CD4-positive, CD25-positive, alpha-beta regulatory T cell (primary cell): Measurements from ENCODE around the gene RASGRP3. TPM values are rescaled to one million over a fixed set of nuclear protein-coding genes. Genes with fewer than 3 reads are reported as not detected.

ENCODE experiments used
- ATAC-seq, 2 donors: fragments of 150-1000 bp; cut with Tn5 transposase; one replicate each; pipeline ENCODE4 v1.10.0; 2021; ENCODE audit warnings: low read depth in 2 of 2, moderate number of reproducible peaks in 2 of 2, moderate library complexity in 1 of 2
- DNase-seq, 3 donors: peaks; one replicate each; pipeline versions ENCODE4 v3.0.0 to v3.0.0-alpha.2; 2012 to 2022; ENCODE audit warnings: mixed read lengths in 1 of 3
- H3K27ac ChIP-seq: one replicate; pipeline ENCODE4 v1.7.0; 2013; ENCODE audit warnings: mild to moderate bottlenecking, low read length; ENCODE audit not compliant: insufficient read depth, poor library complexity, severe bottlenecking
- H3K27me3 ChIP-seq: one replicate; pipeline ENCODE4 v1.7.0; 2013; ENCODE audit warnings: low read length; ENCODE audit not compliant: control insufficient read depth, insufficient read depth
- H3K36me3 ChIP-seq: one replicate; pipeline ENCODE4 v1.7.0; 2013; ENCODE audit warnings: mild to moderate bottlenecking, low read length, moderate library complexity; ENCODE audit not compliant: control insufficient read depth, insufficient read depth
- H3K4me1 ChIP-seq: 2 replicates; pipeline ENCODE4 v1.7.0; 2013; ENCODE audit warnings: mild to moderate bottlenecking, low read length; ENCODE audit not compliant: insufficient read depth, control insufficient read depth, poor library complexity, severe bottlenecking
- H3K4me3 ChIP-seq: one replicate; pipeline ENCODE4 v1.7.0; 2013; ENCODE audit warnings: low read depth, mild to moderate bottlenecking, low read length, moderate library complexity
- H3K9me3 ChIP-seq, 2 experiments: 1 replicate in 1 of 2; 2 replicates in 1 of 2; pipeline ENCODE4 v1.7.0; 2013; ENCODE audit warnings: low read length in 2 of 2, mild to moderate bottlenecking in 1 of 2, moderate library complexity in 1 of 2; ENCODE audit not compliant: control insufficient read depth in 2 of 2
- H3K27ac Mint-ChIP-seq, 3 donors: one replicate each; pipeline ENCODE4 v1.8.0; 2020 to 2022; ENCODE audit warnings: mild to moderate bottlenecking in 3 of 3, mixed read lengths in 3 of 3, moderate library complexity in 2 of 3
- H3K27me3 Mint-ChIP-seq: one replicate; pipeline ENCODE4 v1.8.0; 2022; ENCODE audit warnings: mild to moderate bottlenecking, mixed read lengths
- H3K36me3 Mint-ChIP-seq: one replicate; pipeline ENCODE4 v1.8.0; 2020; ENCODE audit warnings: mixed read lengths
- H3K4me1 Mint-ChIP-seq, 4 donors: one replicate each; pipeline ENCODE4 v1.8.0; 2020 to 2022; ENCODE audit warnings: mixed read lengths in 4 of 4, mild to moderate bottlenecking in 1 of 4
- H3K4me3 Mint-ChIP-seq, 4 donors: one replicate each; pipeline ENCODE4 v1.8.0; 2020 to 2022; ENCODE audit warnings: mild to moderate bottlenecking in 4 of 4, mixed read lengths in 4 of 4, moderate library complexity in 3 of 4
- H3K9me3 Mint-ChIP-seq, 7 donors: one replicate each; pipeline ENCODE4 v1.8.0; 2020 to 2022; ENCODE audit warnings: mixed read lengths in 7 of 7, mild to moderate bottlenecking in 3 of 7, moderate library complexity in 2 of 7
- polyA plus RNA-seq, 4 donors: library from polyadenylated mRNA; unstranded; fragments of 300-500 nt; fragmentation: Illumina TruSeq; gene quantifications; one replicate each; pipeline ENCODE4 v1.2.3, GENCODE V29; 2021
- total RNA-seq: library from RNA; stranded (reverse); gene quantifications from one replicate; pipeline ENCODE4 v1.2.3, GENCODE V29; 2022

RASGRP3 gene
- total and polyA plus RNA-seq, 5 donors from 2014 or later, result 2.8 to 9.1 (median 4.8) TPM

GRCh38 chr2:33478968-33479731 lies 2.7 kb downstream of the RASGRP3 start:
- Histone ChIP-seq H3K36me3 (no peaks in the 10 kb centered on the region), H3K27ac (no peak overlapping the region), H3K27me3 (no peaks in the 10 kb centered on the region), H3K4me1 (peaks cover 16% of the 10 kb centered on the region), H3K9me3 (no peaks in the 10 kb centered on the region), H3K4me3 (no peak overlapping the region)
- Mint-ChIP-seq H3K27ac (peak overlapping the region in 2 of 3 donors; percentile 20 to 46), H3K27me3 (peaks cover 4% of the 10 kb centered on the region), H3K4me3 (peak overlapping the region in 3 of 4 donors; percentile 27 to 56 (median 47)), H3K9me3 (no peaks in the 10 kb centered on the region), H3K4me1 (peaks cover 3 to 44% (median 20%) of the 10 kb centered on the region in 4 donors), H3K36me3 (peaks cover 4% of the 10 kb centered on the region)
- no peak for ATAC-seq
- DNase-seq, result no peak

- Histone ChIP-seq H3K4me1 (peaks cover 2% of the 10 kb centered on the region), H3K4me3 (no peak overlapping the region), H3K9me3 (peaks cover 5 to 6% of the 10 kb centered on the region in 2 experiments), H3K36me3 (no peaks in the 10 kb centered on the region), H3K27ac (no peak overlapping the region), H3K27me3 (no peaks in the 10 kb centered on the region)
- Mint-ChIP-seq H3K36me3 (peaks cover 4% of the 10 kb centered on the region), H3K27me3 (peaks cover 4% of the 10 kb centered on the region), H3K4me3 (peak overlapping the region in 1 of 4 donors; percentile 34), H3K4me1 (peaks cover 4 to 21% (median 17%) of the 10 kb centered on the region in 4 donors), H3K27ac (no peak overlapping the region), H3K9me3 (peaks cover 0 to 2% (median 0%) of the 10 kb centered on the region in 7 donors)
- ATAC-seq, result no peak
- no peak for DNase-seq
These were observed 6.1 kb downstream of the RASGRP3 start for GRCh38 chr2:33482518-33482917.

GRCh38 chr2:33484042-33484621 lies 7.7 kb downstream of the RASGRP3 start:
- Histone ChIP-seq H3K27me3 (no peaks in the 10 kb centered on the region), H3K4me3 (no peak overlapping the region), H3K27ac (no peak overlapping the region), H3K36me3 (no peaks in the 10 kb centered on the region), H3K4me1 (peaks cover 8% of the 10 kb centered on the region), H3K9me3 (peaks cover 5 to 6% of the 10 kb centered on the region in 2 experiments)
- Mint-ChIP-seq H3K36me3 (peaks cover 4% of the 10 kb centered on the region), H3K27ac (peak overlapping the region in 1 of 3 donors; percentile 21), H3K9me3 (peaks cover 0 to 2% (median 0%) of the 10 kb centered on the region in 7 donors), H3K27me3 (peaks cover 4% of the 10 kb centered on the region), H3K4me3 (no peak overlapping the region), H3K4me1 (peaks cover 9 to 31% (median 17%) of the 10 kb centered on the region in 4 donors)
- ATAC-seq, result no peak
- no peak for DNase-seq

DNA sequence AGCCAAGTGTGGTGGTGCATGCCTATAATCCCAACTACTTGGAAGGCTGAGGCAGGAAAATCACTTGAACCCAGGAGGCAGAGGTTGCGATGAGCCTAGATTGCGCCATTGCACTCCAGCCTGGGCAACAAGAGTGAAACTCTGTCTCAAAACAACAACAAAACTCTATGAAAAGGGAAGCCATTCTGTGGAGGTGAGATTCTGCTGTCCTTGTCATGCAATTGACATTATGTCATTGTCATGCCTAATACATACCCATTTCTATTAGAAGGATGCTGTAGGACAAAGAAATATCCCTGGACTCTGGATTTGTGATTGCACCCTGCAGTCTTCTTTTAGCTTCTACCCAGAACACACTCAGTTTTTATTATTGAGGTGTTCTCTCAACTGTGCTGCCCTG lies 8.6 kb downstream of the RASGRP3 start:
- Mint-ChIP-seq H3K4me1 (peaks cover 9 to 32% (median 14%) of the 10 kb centered on the region in 4 donors), H3K4me3 (no peak overlapping the region), H3K27ac (peak overlapping the region in 1 of 3 donors; percentile 21), H3K27me3 (peaks cover 4% of the 10 kb centered on the region), H3K36me3 (peaks cover 4% of the 10 kb centered on the region), H3K9me3 (peaks cover 0 to 2% (median 0%) of the 10 kb centered on the region in 7 donors)
- no peak overlapping the region for H3K4me3 ChIP-seq
- no peaks in the 10 kb centered on the region for H3K36me3 ChIP-seq
- no peak for ATAC-seq
- no peak overlapping the region for H3K27ac ChIP-seq
- no peaks in the 10 kb centered on the region for H3K27me3 ChIP-seq
- no peak for DNase-seq
- peaks cover 5 to 6% of the 10 kb centered on the region in 2 experiments for H3K9me3 ChIP-seq
- H3K4me1 ChIP-seq, result peaks cover 8% of the 10 kb centered on the region

DNA sequence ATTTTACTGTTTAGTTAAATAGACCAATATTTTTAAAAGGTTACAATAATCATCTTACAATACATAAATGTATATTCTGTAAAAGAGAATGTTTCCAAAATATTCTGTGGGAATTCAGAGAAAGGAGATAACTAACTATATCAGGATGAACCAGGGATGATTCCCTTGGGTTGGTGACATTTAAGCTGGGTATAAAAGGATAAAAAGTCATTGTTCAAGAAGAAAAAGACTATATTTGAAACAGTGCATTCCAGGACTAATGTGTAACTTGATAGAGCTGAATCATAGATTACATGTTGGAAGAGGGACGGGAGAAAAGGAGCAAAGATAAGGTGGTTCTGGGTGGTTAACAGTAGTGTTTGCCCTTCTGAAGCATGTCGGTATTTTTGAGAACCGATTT lies 10.1 kb downstream of the RASGRP3 start:
- peaks cover 0 to 2% (median 0%) of the 10 kb centered on the region in 7 donors for H3K9me3 Mint-ChIP-seq
- H3K4me3 ChIP-seq, result no peak overlapping the region
- H3K27ac ChIP-seq, result no peak overlapping the region
- ATAC-seq (no peak), DNase-seq (no peak)
- H3K4me1 ChIP-seq, result peaks cover 8% of the 10 kb centered on the region
- H3K4me1 Mint-ChIP-seq, result peaks cover 12 to 34% (median 19%) of the 10 kb centered on the region in 4 donors
- no peaks in the 10 kb centered on the region for H3K36me3 ChIP-seq
- H3K4me3 Mint-ChIP-seq, result no peak overlapping the region
- H3K27ac Mint-ChIP-seq, result no peak overlapping the region
- H3K27me3 Mint-ChIP-seq, result peaks cover 4% of the 10 kb centered on the region
- H3K9me3 ChIP-seq, result peaks cover 5 to 6% of the 10 kb centered on the region in 2 experiments
- H3K36me3 Mint-ChIP-seq, result peaks cover 4% of the 10 kb centered on the region
- H3K27me3 ChIP-seq, result no peaks in the 10 kb centered on the region

DNA sequence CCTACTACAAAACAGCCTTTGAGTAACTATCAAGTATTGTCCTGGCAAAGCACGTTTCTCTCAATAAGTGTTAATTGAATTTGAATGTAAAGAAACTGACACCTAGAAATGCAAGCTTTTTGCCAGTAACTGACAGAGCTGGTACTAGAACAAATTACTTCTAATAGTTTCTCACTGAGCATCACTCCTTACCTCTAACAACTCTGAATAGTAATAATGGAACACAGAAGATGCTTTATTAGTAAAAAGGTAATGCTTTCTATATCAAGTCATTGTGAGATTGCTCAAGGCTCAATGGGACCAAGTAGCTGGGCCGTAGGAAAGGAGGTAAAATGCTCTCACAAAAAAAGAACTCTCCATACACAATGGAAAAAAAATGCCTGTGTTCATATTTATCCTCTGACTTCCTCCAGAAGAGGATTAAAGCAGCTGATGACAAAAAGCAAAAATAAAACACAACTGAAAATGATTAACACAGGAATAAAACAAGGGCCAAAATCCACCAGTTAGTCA lies 11.8 kb downstream of the RASGRP3 start:
- DNase-seq, result no peak
- Mint-ChIP-seq H3K36me3 (peaks cover 4% of the 10 kb centered on the region), H3K27ac (peak overlapping the region in 2 of 3 donors; percentile 59), H3K4me3 (peak overlapping the region in 1 of 4 donors; percentile 38), H3K9me3 (peaks cover 0 to 4% (median 0%) of the 10 kb centered on the region in 7 donors), H3K4me1 (peaks cover 16 to 38% (median 21%) of the 10 kb centered on the region in 4 donors), H3K27me3 (peaks cover under 1% of the 10 kb centered on the region)
- Histone ChIP-seq H3K27ac (no peak overlapping the region), H3K36me3 (no peaks in the 10 kb centered on the region), H3K4me3 (no peak overlapping the region), H3K4me1 (peaks cover 8% of the 10 kb centered on the region), H3K27me3 (no peaks in the 10 kb centered on the region), H3K9me3 (peaks cover 5 to 6% of the 10 kb centered on the region in 2 experiments)
- ATAC-seq, result no peak

DNA sequence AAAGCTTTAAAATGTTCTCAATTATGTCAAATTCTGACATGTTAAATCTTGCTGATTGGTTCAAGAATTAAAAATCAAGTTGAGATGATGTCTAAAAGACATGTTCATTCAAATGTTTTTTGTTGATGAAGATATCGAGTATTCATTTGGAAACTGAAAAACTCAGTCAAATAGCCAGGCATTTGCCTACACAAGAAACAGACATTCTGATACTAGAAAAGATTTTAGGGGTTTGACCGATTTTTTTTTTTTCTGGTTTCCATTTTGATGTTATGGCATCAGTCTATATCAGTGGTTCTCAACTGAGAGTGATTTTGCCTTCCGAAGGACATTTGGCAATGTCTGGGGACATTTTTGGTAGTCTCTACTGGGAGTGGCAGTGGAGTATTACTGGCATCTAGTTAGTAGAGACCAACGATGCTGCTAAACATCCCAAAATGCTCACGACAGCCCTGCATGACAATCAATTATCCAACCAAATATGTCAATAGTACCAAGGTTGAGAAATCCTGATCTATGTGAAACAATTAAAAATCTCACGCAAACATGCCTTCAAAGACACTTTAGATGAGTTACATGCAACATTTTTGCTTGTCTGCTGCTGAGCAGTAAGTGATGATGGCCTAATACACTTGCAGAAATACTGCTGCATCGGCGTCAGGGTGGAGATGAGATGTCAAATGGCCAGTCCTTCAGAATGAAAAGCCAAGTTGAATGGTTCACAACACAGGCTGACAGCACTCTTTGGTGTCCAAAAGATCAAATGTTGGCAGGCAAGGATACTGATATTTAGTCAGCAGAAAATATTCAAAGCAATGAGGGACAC lies 12.5 kb downstream of the RASGRP3 start:
- H3K4me1 Mint-ChIP-seq, result peaks cover 16 to 39% (median 21%) of the 10 kb centered on the region in 4 donors
- Histone ChIP-seq H3K36me3 (no peaks in the 10 kb centered on the region), H3K27me3 (no peaks in the 10 kb centered on the region), H3K9me3 (peaks cover 5 to 6% of the 10 kb centered on the region in 2 experiments), H3K27ac (no peak overlapping the region), H3K4me1 (peaks cover 8% of the 10 kb centered on the region), H3K4me3 (no peak overlapping the region)
- H3K4me3 Mint-ChIP-seq, result no peak overlapping the region
- ATAC-seq (no peak), DNase-seq (peak in 1 of 3 donors; percentile 14)
- peak overlapping the region in 1 of 3 donors; percentile 59 for H3K27ac Mint-ChIP-seq
- peaks cover 0 to 4% (median 0%) of the 10 kb centered on the region in 7 donors for H3K9me3 Mint-ChIP-seq
- peaks cover 4% of the 10 kb centered on the region for H3K36me3 Mint-ChIP-seq
- H3K27me3 Mint-ChIP-seq, result no peaks in the 10 kb centered on the region
